Spleen (tissue), 11 donors: ENCODE measurements around the gene LRRC15. TPM values are rescaled to one million over a fixed set of nuclear protein-coding genes. Genes with fewer than 3 reads are reported as not detected.

ENCODE experiments used
- DNase-seq: peaks from one replicate; pipeline ENCODE4 v3.0.0-alpha.2; 2020
- H3K27ac ChIP-seq, 8 donors: fragments of 200-600 bp; sonication (generic) in 7 of 8; 1 replicate in 4 of 8; 2 replicates in 4 of 8; pipeline versions ENCODE4 v1.5.0 to v1.8.0; 2016 to 2021; ENCODE audit warnings: inconsistent platforms in 4 of 8, mild to moderate bottlenecking in 4 of 8, moderate library complexity in 1 of 8
- H3K27me3 ChIP-seq, 7 donors: fragments of 200-600 bp; sonication (generic) in 6 of 7; replicated peaks in 1 of 7; 1 replicate in 4 of 7; 2 replicates in 3 of 7; pipeline versions ENCODE4 v1.5.0 to v1.8.0; 2016 to 2021; ENCODE audit warnings: inconsistent platforms in 3 of 7, mild to moderate bottlenecking in 1 of 7
- H3K36me3 ChIP-seq, 6 donors: fragments of 200-600 bp; sonication (generic) in 5 of 6; 1 replicate in 4 of 6; 2 replicates in 2 of 6; pipeline versions ENCODE4 v1.5.0 to v1.8.0; 2016 to 2021; ENCODE audit warnings: inconsistent platforms in 2 of 6
- H3K4me1 ChIP-seq, 6 donors: fragments of 200-600 bp; sonication (generic) in 5 of 6; 1 replicate in 3 of 6; 2 replicates in 3 of 6; pipeline versions ENCODE4 v1.5.0 to v1.8.0; 2016 to 2021; ENCODE audit warnings: inconsistent platforms in 3 of 6
- H3K4me3 ChIP-seq, 8 donors: fragments of 200-600 bp; sonication (generic) in 7 of 8; 1 replicate in 4 of 8; 2 replicates in 4 of 8; pipeline versions ENCODE4 v1.5.0 to v1.8.0; 2016 to 2021; ENCODE audit warnings: inconsistent platforms in 4 of 8, mild to moderate bottlenecking in 4 of 8, moderate library complexity in 2 of 8
- H3K9me3 ChIP-seq, 8 donors: fragments of 200-600 bp; sonication (generic) in 7 of 8; 1 replicate in 4 of 8; 2 replicates in 4 of 8; pipeline versions ENCODE4 v1.5.0 to v1.8.0; 2016 to 2021; ENCODE audit warnings: inconsistent platforms in 4 of 8
- POLR2A ChIP-seq, 3 donors: fragments of 450-650 bp; IDR thresholded peaks; one replicate each; pipeline ENCODE4 v1.5.1; 2017; ENCODE audit warnings: antibody characterized with exemption in 3 of 3, mild to moderate bottlenecking in 1 of 3
- POLR2AphosphoS5 ChIP-seq, 3 donors: sonication (generic); formaldehyde crosslinking; IDR thresholded peaks; one replicate each; pipeline ENCODE4 v1.5.1; 2017; ENCODE audit warnings: antibody characterized with exemption in 3 of 3
- WGBS, 5 donors: extraction: QIAGEN DNeasy Blood & Tissue Kit in 3 of 5; methylation state at CpG; one replicate each; pipeline versions ENCODE4 v1.1.5 to v1.1.7; 2013 to 2018; 5-methylcytosine and 5-hydroxymethylcytosine counted together
- intact Hi-C: fragments of 100-400 bp; cut with DNase I; formaldehyde crosslinking; loops from one replicate; pipeline ENCODE4 v1.15.0; 2023; ENCODE audit warnings: low total_unique reads
- polyA plus RNA-seq, 3 donors: library from polyadenylated mRNA; stranded (reverse); fragments of 200-250 nt; gene quantifications; one replicate each; pipeline ENCODE4 v1.2.1, GENCODE V29; 2013
- total RNA-seq, 7 donors: library from RNA; depleted of rRNA in 3 of 7; stranded (reverse); fragments of >200 nt in 3 of 7; fragmentation: NEBNext Ultra II Directional in 4 of 7; extraction: Animal tissue kit (Norgen Biotek cat#: 25700) in 4 of 7; gene quantifications; one replicate each; pipeline versions ENCODE4 v1.1.0 to v1.2.1, GENCODE V29; 2016 to 2021
- TF ChIP-seq, protein P1 (sequence below), 11 experiments: fragments of 200-600 bp in 7 of 11; fragments of 450-650 bp in 4 of 11; sonication (generic) in 4 of 11; IDR thresholded peaks in 8 of 11; conservative IDR thresholded peaks in 3 of 11; 1 replicate in 7 of 11; 2 replicates in 4 of 11; pipeline versions ENCODE4 v1.4.0 to v1.8.0; 2016 to 2021; ENCODE audit warnings: antibody characterized with exemption in 11 of 11, inconsistent platforms in 4 of 11, mild to moderate bottlenecking in 1 of 11
- donor health status: healthy with polysubstance abuse.
- donor health status: DM: no; HTN: no; CAD: no; lungs with moderate emphysema.
- donor health status: DM: no; HTN: no; CAD: no.
- donor health status: Bipolar disorder and iron deficiency.
- donor health status: healthy.
- donor health status: DM: no; HTN: no; CAD: no.
- donor health status: DM: yes; HTN: yes; CAD: no.

LRRC15 gene
- total and polyA plus RNA-seq, 10 donors: 0.09 to 1.1 (median 0.35) TPM; not detected in 1

DNA sequence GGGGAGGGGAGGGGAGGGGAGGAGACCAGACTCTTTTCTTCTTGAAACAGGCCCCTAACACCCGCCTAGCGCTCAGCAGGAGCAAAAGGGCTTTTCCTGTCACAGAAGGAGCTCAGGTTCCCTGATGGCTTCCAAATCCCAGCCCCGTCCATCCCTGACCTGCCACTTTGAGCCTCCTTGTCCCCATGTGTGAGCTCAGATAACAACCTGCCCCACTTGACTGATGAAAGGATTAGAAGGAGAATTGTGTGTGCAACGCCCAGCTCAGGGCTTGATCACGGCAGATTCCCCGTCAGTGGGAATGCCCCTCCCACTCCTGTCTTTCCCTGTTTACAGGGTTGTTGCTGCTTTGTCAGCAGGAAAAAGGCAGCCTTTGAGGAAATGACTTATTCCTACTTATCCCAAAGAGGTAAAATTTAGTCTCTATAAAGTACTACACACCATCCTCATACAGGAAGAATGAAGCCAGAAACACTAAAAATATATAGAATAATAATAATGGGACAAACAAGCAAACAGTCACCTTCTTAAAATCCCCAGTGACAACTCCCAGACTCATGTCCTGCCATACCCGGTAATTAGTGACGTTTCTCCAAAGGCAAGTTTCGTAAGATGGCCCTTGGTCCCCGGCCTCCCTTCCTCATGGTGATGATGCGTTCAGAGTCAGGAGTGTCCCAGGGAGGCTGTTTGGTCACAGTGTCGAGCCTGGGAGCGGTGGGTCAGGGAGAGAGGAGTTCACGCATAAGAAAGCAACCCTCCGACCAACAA is 6.1 kb upstream of the LRRC15 start:
- no peak for TF ChIP-seq POLR2A (IDR thresholded peaks at IDR 0.05)
- TF ChIP-seq, protein P1, sequence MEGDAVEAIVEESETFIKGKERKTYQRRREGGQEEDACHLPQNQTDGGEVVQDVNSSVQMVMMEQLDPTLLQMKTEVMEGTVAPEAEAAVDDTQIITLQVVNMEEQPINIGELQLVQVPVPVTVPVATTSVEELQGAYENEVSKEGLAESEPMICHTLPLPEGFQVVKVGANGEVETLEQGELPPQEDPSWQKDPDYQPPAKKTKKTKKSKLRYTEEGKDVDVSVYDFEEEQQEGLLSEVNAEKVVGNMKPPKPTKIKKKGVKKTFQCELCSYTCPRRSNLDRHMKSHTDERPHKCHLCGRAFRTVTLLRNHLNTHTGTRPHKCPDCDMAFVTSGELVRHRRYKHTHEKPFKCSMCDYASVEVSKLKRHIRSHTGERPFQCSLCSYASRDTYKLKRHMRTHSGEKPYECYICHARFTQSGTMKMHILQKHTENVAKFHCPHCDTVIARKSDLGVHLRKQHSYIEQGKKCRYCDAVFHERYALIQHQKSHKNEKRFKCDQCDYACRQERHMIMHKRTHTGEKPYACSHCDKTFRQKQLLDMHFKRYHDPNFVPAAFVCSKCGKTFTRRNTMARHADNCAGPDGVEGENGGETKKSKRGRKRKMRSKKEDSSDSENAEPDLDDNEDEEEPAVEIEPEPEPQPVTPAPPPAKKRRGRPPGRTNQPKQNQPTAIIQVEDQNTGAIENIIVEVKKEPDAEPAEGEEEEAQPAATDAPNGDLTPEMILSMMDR (IDR thresholded peaks at IDR 0.05 in 8 of 11, conservative IDR thresholded peaks at IDR 0.05 in 3 of 11): no peak
- TF ChIP-seq POLR2AphosphoS5 (IDR thresholded peaks at IDR 0.05): no peak
- DNase-seq: no peak
- Histone ChIP-seq H3K4me3 (peak overlapping the region in 1 of 8 donors; percentile 16), H3K36me3 (no peaks in the 10 kb centered on the region), H3K9me3 (no peaks in the 10 kb centered on the region), H3K27ac (no peak overlapping the region), H3K27me3 (peaks cover 0 to 55% (median 0%) of the 10 kb centered on the region in 7 donors), H3K4me1 (peaks cover 0 to 4% (median 0%) of the 10 kb centered on the region in 6 donors)
- intact Hi-C loops: no loop called here
- 53 to 70% (median 60%) methylated on average over 15 of the region's 15 CpGs for WGBS, 5 donors

DNA sequence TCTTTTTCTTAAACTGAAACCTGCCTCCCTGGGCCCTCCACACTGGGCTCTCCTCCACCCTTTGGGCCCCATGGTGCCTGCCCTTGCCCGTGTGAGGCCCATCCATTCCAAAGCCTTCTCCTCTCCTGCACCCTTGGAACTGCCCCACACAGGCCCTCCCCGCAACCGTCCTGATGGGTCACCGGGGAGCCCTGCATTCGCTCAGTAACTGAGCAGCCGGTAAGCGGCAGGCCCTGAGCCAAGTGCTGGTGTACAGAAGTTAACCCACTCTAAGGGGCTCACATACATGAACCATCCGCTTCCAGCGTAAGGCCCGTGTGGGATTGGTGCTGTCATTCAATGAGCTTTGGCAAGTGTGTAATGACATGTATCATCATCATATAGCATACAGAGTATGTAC is 5.4 kb upstream of the LRRC15 start:
- Histone ChIP-seq H3K9me3 (no peaks in the 10 kb centered on the region), H3K27ac (no peak overlapping the region), H3K27me3 (peaks cover 0 to 54% (median 0%) of the 10 kb centered on the region in 7 donors), H3K36me3 (no peaks in the 10 kb centered on the region), H3K4me3 (no peak overlapping the region), H3K4me1 (peaks cover 0 to 4% (median 0%) of the 10 kb centered on the region in 6 donors)
- TF ChIP-seq POLR2A (IDR thresholded peaks at IDR 0.05) (no peak), POLR2AphosphoS5 (IDR thresholded peaks at IDR 0.05) (no peak)
- TF ChIP-seq, protein P1 (IDR thresholded peaks at IDR 0.05 in 8 of 11, conservative IDR thresholded peaks at IDR 0.05 in 3 of 11): no peak
- DNase-seq: no peak
- WGBS, 5 donors: 78 to 96% (median 93%) methylated on average over 10 of the region's 10 CpGs
- intact Hi-C loops: no loop called here

DNA sequence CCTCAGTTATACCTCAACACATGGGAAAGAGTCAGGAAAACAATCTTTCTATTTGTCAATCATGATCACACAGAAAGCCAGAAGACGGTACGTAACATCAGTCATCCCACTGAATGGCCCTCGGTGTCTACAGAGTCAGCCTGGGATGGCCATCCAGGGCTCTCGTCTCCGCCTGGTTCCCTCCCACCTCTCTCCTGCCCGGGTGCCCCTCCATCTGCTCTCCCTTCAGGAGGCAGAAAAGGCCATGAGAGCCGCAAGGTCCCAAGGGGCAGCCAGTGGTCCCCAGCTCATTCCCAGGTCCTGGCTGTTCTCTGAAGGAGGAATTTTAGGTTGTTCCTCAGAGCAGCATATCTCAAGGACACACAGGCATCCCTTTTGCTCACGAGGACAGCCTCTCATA is 4.4 kb upstream of the LRRC15 start:
- H3K36me3 ChIP-seq: no peaks in the 10 kb centered on the region
- TF ChIP-seq, protein P1 (IDR thresholded peaks at IDR 0.05 in 8 of 11, conservative IDR thresholded peaks at IDR 0.05 in 3 of 11): no peak
- TF ChIP-seq POLR2A (IDR thresholded peaks at IDR 0.05): no peak
- TF ChIP-seq POLR2AphosphoS5 (IDR thresholded peaks at IDR 0.05): no peak
- H3K4me1 ChIP-seq: peaks cover 0 to 4% (median 0%) of the 10 kb centered on the region in 6 donors
- H3K9me3 ChIP-seq: no peaks in the 10 kb centered on the region
- WGBS, 5 donors: 73 to 81% (median 76%) methylated on average over 7 to 8 of the region's 8 CpGs
- H3K27me3 ChIP-seq: peaks cover 0 to 54% (median 0%) of the 10 kb centered on the region in 7 donors
- no peak overlapping the region for H3K27ac ChIP-seq
- no peak overlapping the region for H3K4me3 ChIP-seq
- intact Hi-C loops: no loop called here
- no peak for DNase-seq

DNA sequence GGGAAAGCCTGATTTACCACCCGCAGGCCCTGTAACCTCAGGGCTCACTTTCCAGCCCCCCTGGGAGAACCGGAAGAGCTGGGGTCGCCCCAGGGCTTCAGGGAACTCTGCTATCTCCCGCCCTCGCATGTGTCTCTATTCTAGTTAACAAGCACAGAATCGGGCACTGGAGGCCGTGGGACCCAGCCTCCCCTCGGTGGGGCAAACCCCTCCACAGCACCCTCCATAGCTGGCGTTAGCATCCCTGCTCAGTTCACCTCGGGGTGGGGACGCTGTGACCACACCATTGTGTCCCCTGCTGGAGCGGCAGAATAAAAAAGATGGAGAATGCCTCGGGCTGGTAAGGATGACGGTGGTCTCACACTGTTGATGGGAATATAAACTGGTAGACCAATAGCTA is 3.5 kb upstream of the LRRC15 start:
- Histone ChIP-seq H3K9me3 (no peaks in the 10 kb centered on the region), H3K36me3 (no peaks in the 10 kb centered on the region), H3K4me1 (peaks cover 0 to 4% (median 0%) of the 10 kb centered on the region in 6 donors), H3K4me3 (no peak overlapping the region), H3K27me3 (peaks cover 0 to 54% (median 0%) of the 10 kb centered on the region in 7 donors), H3K27ac (no peak overlapping the region)
- no peak for DNase-seq
- TF ChIP-seq POLR2AphosphoS5 (IDR thresholded peaks at IDR 0.05): no peak
- TF ChIP-seq, protein P1 (IDR thresholded peaks at IDR 0.05 in 8 of 11, conservative IDR thresholded peaks at IDR 0.05 in 3 of 11): no peak
- TF ChIP-seq POLR2A (IDR thresholded peaks at IDR 0.05): no peak
- WGBS, 5 donors: 86 to 95% (median 92%) methylated on average over 13 to 14 of the region's 14 CpGs
- intact Hi-C loops: no loop called here
